Ishikawa (cell line): ENCODE measurements around the gene IL2RA.

Experiments
- CEBPB ChIP-seq: IDR thresholded peaks from 2 replicates; pipeline ENCODE4 v1.6.1; 2012
- CREB1 ChIP-seq: IDR thresholded peaks from 2 replicates; pipeline ENCODE4 v1.6.1; 2012; ENCODE audit warnings: low read depth
- EGR1 ChIP-seq: IDR thresholded peaks from 2 replicates; pipeline ENCODE4 v1.6.1; 2012
- EP300 ChIP-seq: IDR thresholded peaks from 2 replicates; pipeline ENCODE4 v1.6.1; 2012; ENCODE audit warnings: borderline replicate concordance
- FOXM1 ChIP-seq: IDR thresholded peaks from 2 replicates; pipeline ENCODE4 v1.6.1; 2012; ENCODE audit warnings: low read depth, borderline replicate concordance
- NFIC ChIP-seq: IDR thresholded peaks from 2 replicates; pipeline ENCODE4 v1.6.1; 2012
- RAD21 ChIP-seq: IDR thresholded peaks from 2 replicates; pipeline ENCODE4 v1.6.1; 2012; ENCODE audit warnings: low read depth
- TAF1 ChIP-seq: IDR thresholded peaks from 2 replicates; pipeline ENCODE4 v1.6.1; 2012; ENCODE audit warnings: low read depth, mild to moderate bottlenecking
- TCF12 ChIP-seq: IDR thresholded peaks from 2 replicates; pipeline ENCODE4 v1.6.1; 2012; ENCODE audit warnings: low read depth
- TEAD4 ChIP-seq: IDR thresholded peaks from 2 replicates; pipeline ENCODE4 v1.6.1; 2012
- YY1 ChIP-seq: IDR thresholded peaks from 2 replicates; pipeline ENCODE4 v1.6.1; 2012; ENCODE audit warnings: low read depth
- ZBTB7A ChIP-seq: IDR thresholded peaks from 2 replicates; pipeline ENCODE4 v1.6.1; 2012; ENCODE audit warnings: low read depth
- TF ChIP-seq, protein P1 (sequence below): IDR thresholded peaks from 2 replicates; pipeline ENCODE4 v1.6.1; 2012; ENCODE audit warnings: low read depth, mild to moderate bottlenecking
- TF ChIP-seq, protein P2 (sequence below): IDR thresholded peaks from 2 replicates; pipeline ENCODE4 v1.6.1; 2012
- TF ChIP-seq, protein P3 (sequence below): IDR thresholded peaks from 2 replicates; pipeline ENCODE4 v1.6.1; 2012

Gene IL2RA

DNA sequence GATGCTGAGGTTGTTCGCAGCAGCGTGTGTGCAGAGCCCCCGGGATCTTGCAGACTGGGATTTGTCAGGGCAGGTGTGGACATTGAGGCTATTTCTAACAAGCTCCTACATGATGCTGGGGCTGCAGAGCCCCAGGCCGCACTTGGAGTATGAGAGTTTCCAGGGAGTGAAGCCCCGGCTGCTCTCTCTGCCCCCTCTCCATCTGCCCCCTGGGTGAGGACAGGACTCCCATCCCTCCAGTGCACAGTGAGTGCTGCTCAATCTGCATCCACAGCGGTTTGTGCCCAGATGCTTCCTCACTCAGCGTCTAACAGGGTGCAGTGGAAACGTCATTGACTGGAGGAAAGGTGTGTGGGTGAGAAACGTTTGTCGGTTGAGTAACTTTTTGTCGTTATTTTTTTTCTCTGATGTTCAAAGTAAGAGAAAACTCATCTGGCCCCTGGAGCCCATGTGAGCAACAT, 25.3 kb downstream of the IL2RA start:
- TF ChIP-seq, protein P1, sequence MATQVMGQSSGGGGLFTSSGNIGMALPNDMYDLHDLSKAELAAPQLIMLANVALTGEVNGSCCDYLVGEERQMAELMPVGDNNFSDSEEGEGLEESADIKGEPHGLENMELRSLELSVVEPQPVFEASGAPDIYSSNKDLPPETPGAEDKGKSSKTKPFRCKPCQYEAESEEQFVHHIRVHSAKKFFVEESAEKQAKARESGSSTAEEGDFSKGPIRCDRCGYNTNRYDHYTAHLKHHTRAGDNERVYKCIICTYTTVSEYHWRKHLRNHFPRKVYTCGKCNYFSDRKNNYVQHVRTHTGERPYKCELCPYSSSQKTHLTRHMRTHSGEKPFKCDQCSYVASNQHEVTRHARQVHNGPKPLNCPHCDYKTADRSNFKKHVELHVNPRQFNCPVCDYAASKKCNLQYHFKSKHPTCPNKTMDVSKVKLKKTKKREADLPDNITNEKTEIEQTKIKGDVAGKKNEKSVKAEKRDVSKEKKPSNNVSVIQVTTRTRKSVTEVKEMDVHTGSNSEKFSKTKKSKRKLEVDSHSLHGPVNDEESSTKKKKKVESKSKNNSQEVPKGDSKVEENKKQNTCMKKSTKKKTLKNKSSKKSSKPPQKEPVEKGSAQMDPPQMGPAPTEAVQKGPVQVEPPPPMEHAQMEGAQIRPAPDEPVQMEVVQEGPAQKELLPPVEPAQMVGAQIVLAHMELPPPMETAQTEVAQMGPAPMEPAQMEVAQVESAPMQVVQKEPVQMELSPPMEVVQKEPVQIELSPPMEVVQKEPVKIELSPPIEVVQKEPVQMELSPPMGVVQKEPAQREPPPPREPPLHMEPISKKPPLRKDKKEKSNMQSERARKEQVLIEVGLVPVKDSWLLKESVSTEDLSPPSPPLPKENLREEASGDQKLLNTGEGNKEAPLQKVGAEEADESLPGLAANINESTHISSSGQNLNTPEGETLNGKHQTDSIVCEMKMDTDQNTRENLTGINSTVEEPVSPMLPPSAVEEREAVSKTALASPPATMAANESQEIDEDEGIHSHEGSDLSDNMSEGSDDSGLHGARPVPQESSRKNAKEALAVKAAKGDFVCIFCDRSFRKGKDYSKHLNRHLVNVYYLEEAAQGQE, result no peak
- TF ChIP-seq CEBPB, result no peak
- no peak for TF ChIP-seq FOXM1

DNA sequence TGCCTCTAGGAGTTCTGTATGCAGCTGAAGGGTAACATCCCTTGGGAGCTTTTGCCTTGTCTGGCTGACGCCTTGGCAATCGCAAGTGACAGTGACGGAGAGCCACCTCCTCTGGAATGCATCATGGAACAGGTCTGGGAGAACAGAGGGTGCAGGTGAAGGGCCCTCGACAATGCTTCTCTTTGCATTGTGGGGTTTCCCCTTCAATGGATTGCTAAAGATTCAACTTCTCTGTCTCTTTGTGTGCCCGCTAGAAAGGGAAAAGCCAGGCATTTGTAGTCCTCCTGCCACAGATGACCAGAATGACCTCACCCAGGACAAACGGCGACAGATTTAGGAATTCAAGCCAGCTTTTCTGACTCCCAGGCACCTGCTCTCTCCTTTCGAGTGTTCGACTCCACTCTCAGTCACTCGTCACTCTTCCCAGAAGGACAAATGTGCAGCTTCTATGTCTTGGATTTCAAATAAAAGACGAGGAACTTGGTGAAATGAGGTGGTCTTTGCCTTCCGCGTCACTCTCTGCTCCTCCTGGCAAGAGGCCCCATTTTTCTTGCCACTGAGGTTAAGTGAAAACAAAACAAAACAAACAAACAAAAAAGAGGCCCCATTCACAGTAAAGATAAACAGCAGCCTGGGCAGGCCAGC, 26.1 kb downstream of the IL2RA start:
- TF ChIP-seq RAD21, result no peak
- no peak for TF ChIP-seq NFIC
- no peak for TF ChIP-seq EGR1
- TF ChIP-seq CREB1, result no peak
- no peak for TF ChIP-seq FOXM1
- no peak for TF ChIP-seq YY1
- TF ChIP-seq, protein P1, result no peak
- no peak for TF ChIP-seq CEBPB
- no peak for TF ChIP-seq EP300
- TF ChIP-seq TAF1, result no peak
- TF ChIP-seq, protein P2, sequence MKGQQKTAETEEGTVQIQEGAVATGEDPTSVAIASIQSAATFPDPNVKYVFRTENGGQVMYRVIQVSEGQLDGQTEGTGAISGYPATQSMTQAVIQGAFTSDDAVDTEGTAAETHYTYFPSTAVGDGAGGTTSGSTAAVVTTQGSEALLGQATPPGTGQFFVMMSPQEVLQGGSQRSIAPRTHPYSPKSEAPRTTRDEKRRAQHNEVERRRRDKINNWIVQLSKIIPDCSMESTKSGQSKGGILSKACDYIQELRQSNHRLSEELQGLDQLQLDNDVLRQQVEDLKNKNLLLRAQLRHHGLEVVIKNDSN, result no peak
- no peak for TF ChIP-seq TEAD4
- no peak for TF ChIP-seq TCF12
- TF ChIP-seq ZBTB7A, result no peak
- TF ChIP-seq, protein P3, sequence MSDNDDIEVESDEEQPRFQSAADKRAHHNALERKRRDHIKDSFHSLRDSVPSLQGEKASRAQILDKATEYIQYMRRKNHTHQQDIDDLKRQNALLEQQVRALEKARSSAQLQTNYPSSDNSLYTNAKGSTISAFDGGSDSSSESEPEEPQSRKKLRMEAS, result no peak

DNA sequence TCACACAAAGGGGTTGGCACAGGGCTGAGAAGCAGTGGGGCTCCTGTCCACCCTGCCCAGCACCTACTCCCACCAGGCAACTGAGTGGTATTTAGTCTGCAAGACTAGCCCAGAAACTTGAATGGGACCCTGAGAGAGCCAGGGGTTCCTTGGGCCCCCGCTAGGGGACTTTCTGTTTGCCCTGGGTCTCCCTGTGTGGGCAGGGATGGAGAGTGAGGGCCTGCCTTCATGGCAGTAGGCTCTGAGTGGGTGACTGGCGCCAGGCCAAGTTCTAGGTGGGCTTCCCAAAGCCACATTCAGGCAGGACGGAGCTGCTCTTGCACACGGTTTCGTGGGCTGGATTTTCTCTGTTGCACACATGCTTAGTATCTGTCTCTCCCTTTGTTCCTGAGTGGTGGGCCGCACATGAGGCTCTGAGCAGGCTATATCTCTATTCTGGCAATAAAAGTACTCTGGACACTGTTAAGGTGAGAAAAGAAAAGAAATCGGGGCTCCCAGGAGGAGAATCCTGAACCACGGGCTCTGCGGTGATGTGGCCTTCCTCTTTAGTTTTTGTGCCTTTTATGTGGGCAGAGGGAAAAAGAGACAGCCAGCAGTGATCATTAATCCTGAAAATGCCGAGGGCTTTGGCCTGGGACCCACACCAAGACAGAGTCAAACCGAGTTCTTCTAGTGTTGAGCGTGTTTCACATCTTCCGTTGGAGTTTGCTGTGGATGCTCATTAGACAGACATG, 26.9 kb downstream of the IL2RA start:
- TF ChIP-seq, protein P3, result no peak
- TF ChIP-seq FOXM1 (no peak), ZBTB7A (no peak), RAD21 (no peak), NFIC (no peak), CEBPB (no peak), EGR1 (no peak), TAF1 (no peak)
- TF ChIP-seq, protein P2, result no peak

DNA sequence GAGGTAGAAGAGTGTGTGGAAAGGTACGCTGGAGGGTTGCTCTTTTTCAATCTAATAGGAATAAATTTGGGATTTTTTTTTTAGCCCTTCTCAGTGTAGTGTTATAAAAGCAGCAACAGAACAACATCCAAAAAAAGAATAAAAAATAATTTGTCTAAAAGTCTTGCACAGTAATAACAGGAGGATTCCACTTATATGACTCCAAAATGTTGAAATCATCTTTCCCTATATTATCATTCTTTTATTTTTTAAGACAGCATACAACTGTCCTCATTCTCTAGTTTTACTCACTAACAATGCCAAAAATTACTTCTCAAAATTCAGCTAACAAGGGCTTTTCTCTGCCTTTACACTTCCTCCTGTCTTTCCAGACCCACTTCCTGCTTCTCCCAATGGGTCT, 27.8 kb downstream of the IL2RA start:
- TF ChIP-seq YY1 (no peak), TAF1 (no peak), ZBTB7A (no peak), RAD21 (no peak)
- TF ChIP-seq, protein P2, result no peak

DNA sequence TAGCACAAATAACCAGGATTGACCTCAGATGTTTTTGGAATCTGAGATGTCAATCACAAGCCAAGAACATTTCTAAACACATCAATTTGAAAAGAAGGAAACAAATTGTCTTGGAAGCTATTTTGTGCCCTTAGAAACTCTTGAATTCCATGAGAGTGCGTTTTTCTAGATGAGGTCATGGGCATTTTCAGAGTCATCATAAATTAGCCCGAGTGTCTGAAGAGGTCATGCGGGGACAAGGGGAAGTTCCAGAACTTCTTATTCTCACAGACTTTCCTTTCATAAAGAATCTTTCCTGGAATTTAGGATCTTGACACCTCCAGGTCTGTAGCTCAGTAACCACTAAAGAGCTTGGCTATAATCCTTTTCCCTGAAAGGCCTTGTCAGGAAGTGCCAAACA, 28.2 kb downstream of the IL2RA start:
- TF ChIP-seq FOXM1, result no peak
- TF ChIP-seq CREB1, result no peak
- TF ChIP-seq NFIC, result no peak
- TF ChIP-seq, protein P1, result no peak
- TF ChIP-seq ZBTB7A, result no peak
- TF ChIP-seq YY1, result no peak
- TF ChIP-seq EGR1, result no peak
- TF ChIP-seq, protein P2, result no peak
